Measurements from ENCODE around the gene TCFL5. TPM values are rescaled to one million over a fixed set of nuclear protein-coding genes. Genes with fewer than 3 reads are reported as not detected.

TCFL5 gene
- total RNA-seq, 1 experiment from 2014 or later: 11.7 TPM

DNA sequence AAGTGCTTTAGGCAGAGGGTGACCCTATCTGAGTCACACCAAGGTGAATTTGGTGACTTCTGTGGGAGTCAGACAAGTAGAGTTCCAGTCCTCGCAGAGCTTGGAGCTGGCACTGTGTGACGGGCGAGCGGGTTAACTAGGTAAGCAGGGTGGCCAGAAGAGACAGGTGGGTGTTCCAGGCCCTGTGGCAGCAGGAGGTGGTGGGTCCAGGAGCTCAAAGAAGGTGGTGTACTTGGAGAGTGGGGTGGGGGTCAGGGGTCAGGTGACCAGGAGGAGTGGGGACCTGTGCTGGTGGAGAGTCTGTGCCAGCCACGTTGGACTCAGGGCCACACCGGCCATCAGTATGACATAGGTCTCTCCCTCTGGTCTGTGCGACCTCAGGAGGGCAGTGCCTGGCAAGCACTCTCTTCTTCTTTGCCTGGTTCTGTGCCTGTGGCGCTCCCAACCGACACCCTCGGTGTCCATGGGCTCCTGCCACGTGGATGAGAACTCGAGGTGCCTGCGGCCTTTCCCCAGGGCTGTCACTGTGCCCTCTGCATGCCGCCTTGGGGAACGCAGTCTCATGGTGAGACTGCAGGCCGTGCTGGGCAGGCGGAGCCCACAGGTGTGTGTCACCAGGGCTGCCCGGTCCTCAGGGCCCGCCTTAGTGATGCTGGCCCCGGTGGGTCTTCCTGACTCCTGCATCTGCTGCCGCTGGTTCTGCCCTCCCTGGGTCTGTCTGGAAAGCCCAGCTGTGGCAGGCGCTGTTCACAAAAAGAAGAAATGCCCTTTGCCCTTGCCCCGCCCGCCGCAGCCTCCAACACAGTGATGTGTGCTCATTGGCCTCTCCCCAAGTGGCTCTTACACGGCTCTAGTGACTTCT lies 63.7 kb downstream of the TCFL5 start:
- no peak for DNase-seq (ENCODE audit: low read depth)

DNA sequence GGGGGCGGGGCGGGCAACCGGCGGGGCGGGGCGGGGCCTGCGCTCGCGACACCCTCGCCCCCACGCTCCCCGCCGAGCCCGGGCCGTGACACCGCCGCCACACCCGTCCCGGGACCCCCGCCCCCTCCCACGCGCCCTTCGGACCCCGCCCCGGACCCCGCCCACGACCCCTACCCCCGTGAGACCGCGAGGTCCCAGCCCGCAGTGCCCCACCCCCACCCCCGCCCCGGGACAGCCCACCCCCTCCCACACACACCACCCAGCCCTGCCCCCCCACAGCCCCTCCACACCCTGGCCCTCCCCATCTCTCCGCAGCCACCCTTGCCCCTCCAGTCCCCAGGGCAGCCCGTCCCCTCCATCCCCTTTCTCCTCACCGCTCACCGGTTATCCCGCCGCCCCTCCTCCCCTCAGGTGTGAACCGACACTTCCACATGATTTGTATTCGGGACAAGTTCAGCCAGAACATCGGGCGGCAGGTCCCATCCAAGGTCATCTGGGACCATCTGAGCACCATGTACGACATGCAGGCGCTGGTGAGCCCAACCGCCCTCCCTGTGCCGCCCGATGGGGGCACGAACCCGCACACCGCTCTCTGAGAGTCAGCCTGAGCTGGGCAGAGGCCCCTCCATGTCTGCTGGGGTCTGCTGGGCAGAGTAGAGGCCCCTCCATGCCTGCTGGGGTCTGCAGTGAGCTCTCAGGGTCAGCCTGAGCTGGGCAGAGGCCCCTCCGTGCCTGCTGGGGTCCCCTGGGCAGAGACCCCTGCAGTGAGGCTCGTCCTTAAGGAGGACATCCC lies 64.7 kb downstream of the TCFL5 start:
- no peak for DNase-seq (ENCODE audit: low read depth)

DNA sequence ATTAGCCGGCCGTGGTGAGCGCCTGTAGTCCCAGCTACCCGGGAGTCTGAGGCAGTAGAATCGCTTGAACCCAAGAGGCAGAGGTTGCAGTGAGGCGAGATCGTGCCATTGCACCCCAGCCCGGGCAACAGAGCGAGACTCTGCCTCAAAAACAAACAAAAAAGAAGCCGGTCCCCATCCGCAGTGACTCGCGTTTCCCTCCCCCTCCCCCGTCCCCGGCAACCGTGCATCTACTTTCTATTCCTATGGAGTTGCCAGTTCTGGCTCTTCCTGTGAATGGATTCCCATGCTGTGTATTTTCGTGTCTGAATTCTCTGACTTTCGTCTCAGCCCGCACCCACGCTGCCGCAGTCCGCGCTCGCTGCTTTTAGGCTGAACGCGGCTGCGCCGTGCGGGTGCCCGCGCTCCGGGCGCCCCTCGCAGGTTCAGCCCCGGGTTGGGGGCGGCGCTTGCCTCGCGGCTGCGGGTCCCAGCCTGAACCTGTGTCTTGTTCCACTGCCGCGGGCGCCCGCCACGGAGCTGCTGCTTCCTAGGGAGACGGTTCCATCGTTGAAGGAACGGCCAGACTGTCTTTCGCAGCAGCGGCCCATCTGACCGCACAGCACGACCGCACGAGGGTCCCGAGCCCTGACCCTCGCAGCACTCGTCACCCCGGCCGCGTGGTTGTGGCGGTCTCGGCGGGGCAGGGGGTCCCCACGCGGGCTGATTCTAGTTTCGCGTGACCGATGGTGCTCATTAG lies 66.4 kb downstream of the TCFL5 start:
- peak; percentile 67 for DNase-seq (ENCODE audit: low read depth)

DNA sequence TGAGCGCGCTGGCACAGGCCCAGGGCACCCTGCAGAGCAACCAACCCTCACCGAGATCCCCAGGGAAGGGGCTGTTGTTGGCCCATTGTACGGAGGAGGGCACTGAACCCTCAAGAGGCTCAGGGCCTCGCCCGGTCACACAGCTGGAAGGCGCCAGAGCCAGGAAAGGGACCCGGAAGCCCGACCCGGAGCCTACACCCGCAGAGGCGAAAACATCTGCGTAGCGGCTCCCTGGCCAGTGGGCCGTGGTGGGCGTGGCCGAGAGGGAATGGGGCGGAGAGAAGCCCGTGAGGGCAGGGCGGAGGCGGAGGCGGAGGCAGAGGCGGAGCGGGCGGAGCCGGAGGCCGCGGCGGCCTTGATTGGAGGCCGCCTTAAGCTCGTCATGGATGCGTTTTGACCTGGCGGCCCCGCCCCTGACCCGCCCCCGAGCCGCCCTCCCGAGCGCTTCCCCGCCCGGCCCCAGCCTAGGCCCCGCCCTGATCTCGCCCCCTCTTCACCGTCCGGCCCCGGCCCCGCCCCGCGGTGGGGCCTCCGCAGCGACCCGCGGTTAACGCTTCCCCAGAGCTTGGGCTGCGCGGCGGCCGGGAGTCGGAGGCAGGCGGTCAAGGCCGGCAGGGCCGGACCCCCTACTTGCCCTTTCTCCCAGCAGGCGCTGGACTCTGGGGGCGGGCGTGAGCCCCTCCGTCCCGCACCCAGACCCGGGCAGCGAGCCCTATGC lies 67.5 kb downstream of the TCFL5 start:
- peak; percentile 97 for DNase-seq (ENCODE audit: low read depth)

DNA sequence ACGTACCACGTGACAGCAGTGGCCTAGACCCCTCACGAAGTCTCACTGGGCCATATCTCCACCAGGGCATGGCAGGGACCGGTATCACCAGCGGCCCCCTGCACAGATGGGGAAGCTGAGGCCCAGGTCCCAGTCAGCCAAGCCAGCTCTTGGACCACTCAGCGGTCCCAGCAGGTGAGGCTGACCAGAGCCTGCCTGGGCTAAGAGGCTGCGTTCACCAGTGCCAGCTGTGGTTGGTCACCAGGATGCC lies 67.9 kb downstream of the TCFL5 start:
- DNase-seq (ENCODE audit: low read depth): no peak

DNA sequence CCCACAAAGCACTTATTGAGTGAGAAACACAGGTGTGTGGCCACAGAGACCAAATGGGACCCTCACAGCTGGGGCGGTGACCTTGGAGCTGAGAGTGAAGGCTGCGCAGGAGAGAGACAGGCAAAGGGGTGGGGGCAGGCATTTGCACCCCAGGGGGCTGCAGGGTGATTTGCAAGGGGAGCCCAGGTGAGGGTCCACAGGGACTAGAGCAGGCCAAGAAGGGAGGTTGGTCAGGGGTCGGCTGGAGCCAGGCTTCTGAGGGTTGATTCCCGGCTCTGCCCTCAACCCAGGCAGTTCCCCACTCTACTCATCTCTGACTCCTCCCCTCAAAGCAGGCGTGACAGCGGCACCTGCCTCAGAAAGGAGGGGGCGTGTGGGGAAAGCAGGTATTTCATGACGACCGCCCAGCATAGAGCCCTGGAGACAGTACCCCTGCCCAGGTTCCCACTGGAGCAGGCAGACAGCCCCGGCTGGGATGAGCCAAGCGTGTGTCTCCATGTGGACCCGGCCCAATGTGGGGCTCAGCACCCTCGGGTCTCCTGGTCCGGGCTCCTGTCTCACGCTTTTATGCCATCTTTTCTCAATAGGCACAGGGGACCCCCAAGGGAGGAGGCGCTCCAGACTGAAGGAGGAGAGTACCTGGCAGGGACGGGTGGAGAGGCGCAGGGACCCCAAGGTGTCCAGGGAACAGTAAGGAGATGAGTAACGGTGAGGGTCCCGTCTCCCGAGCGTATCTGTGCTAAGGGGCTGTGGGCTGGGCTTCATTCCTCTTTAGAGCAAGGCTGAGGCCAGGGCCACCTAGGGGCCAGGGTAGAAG lies 68.5 kb downstream of the TCFL5 start:
- no peak for DNase-seq (ENCODE audit: low read depth)

DNA sequence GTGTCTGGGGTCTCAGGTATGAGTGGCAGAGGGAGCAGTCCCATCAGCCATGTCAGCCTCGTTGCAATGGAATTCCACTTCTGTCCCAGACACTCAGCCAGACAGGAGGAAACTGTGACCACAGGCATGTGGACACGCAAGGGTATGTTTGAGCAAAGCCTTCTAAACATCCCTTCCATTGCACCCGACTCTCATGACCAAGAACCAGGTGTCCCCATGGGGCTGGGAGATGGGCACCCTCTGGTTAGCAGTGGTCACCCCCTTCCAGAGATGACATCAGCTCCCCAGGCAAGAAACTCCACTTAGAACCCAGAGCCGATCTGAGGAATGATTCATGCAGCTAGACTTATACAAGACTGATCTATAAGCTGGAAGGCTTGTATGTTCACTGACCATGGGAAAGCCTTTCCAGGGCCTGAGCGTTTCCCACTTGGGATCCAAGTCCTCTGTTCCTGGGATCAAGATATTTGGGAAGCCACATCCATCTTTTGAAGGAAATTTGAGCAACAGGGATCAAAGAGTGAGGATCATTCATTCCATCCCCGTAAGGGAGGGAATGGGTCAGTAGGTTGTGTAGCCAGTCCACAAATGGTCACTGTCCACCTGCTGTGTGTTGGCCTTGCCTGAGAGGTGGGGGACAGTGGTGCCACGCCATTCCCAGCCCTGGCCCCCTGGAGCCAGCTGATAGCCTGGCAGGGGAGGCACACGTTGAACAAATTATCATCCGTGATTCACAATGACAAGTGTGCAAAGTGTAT lies 69.3 kb downstream of the TCFL5 start:
- DNase-seq (ENCODE audit: low read depth): peak; percentile 72

DNA sequence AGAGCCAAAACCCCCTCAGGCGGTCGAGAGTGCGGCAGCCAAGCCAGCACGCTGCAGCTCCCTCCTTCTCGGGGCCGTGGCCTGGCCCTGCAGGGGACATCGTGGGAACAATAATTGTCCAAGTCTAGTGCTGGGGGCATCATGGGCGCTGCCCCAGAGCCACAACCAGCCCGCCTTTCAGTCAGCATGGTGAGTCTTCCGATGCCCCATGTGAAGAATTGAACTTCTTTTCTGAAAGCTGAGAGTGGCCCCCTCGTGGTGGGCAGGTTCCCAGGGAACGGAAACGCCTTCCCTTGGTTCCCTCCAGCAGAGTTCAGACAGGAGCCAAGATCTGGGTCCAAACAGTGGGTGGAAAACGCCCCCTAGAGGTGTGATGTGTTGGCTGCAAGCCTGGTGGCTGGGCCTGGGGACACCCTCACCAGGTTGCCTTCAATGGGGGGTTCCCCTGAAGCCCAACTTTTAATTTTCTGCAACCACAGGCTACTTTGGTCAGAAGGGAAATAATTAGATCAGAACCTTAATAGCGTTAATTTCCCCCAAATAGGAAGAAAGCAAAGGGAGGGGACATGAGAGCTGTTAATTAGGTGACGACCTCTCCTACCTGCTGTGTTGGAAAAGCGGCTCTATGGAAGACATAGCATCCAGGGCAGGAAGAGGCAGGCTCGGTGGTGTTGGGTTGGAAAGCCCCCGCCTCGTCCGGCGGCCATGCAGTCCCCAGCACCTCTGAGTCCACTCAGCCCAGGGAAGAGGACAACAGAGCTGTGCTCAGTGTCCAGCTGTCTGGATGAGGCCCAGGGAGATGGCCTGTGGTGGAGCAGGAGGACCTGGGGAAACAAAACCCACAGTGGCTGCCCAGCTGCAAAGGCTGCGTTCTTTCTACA lies 70.1 kb downstream of the TCFL5 start:
- peak; percentile 92 for DNase-seq (ENCODE audit: low read depth)

Other genes with a start within 250 kb of the TCFL5 start
- gene SLCO4A1, start 219.3 kb downstream of the TCFL5 start, total RNA-seq (2014; rRNA removed; shearing (Covaris generic)): 15.4 and 16.3 TPM in 2 replicates
- 0.17 TPM in 1 of 2 replicates, not detected in the other for gene NTSR1, start 153.0 kb downstream of the TCFL5 start, total RNA-seq (2014; rRNA removed; shearing (Covaris generic))
- 22.4 and 27.1 TPM in 2 replicates for gene MRGBP, start 65.3 kb downstream of the TCFL5 start, total RNA-seq (2014; rRNA removed; shearing (Covaris generic))
- 44.2 and 55.0 TPM in 2 replicates for gene OGFR, start 57.0 kb downstream of the TCFL5 start, total RNA-seq (2014; rRNA removed; shearing (Covaris generic))
- 0.97 and 6.1 TPM in 2 replicates for gene COL9A3, start 44.8 kb downstream of the TCFL5 start, total RNA-seq (2014; rRNA removed; shearing (Covaris generic))
- gene DIDO1, start 64.7 kb upstream of the TCFL5 start, total RNA-seq (2014; rRNA removed; shearing (Covaris generic)): 20.6 and 21.4 TPM in 2 replicates
- gene GID8, start 76.3 kb upstream of the TCFL5 start, total RNA-seq (2014; rRNA removed; shearing (Covaris generic)): 23.1 and 25.3 TPM in 2 replicates
- gene SLC17A9, start 90.9 kb upstream of the TCFL5 start, total RNA-seq (2014; rRNA removed; shearing (Covaris generic)): 0.33 and 0.91 TPM in 2 replicates
- not detected in 2 replicates for gene BHLHE23, start 145.1 kb upstream of the TCFL5 start, total RNA-seq (2014; rRNA removed; shearing (Covaris generic))

Measured in Daoy (cell line).